ENCODE data around the gene RTN4RL2. TPM values are rescaled to one million over a fixed set of nuclear protein-coding genes. Genes with fewer than 3 reads are reported as not detected.
A peak's percentile ranks its signal among the peaks of the same experiment; 100 is the strongest.

Gene RTN4RL2
- total and polyA plus RNA-seq, 9 of the 15 experiments (the other 6 are each of a cell fraction or from before 2014, with no cell fraction given) = 0.06 to 1.9 (median 0.34) TPM; not detected in 4

DNA sequence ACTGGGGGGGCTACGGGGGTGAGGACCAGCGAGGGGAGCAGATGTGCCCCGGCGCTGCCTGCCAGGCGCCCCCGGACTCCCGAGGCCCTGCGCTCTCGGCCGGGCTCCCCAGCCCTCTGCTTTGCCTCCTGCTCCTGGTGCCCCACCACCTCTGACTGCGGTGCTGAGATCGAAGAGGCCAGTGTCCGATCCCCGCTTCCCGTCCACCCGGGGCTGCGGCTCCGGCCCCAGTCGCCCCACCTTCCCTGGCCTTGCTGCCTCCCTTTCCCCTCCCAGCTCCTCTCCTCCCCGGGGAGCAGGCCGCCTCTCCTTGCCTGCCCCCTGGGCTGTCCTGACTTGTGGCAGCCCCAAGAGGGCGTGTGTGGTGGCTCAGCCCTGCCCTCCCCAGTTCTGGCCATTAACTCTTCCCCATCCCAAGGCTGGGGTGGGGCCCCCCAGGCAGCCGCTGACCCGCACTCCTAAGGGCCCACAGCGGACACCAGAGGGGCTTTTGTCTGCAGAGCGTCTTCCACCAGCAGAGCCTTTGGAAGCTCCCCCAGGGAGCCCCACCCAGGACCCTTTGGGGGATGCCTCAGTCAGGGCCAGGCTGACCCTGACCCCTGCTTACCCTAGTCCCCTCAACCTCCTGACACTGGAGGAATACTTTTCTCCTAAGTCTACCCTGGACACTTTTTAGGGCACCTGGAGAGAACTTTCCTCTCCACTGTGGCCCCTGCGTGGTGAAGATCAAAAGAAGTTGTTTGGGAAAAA is 16.6 kb downstream of the RTN4RL2 start:
- WGBS (ENCODE audit: insufficient coverage, low coverage, missing lambda C conversion rate) = 68% methylated on average over 6 of the region's 27 CpGs
- intact Hi-C loops (cut with micrococcal nuclease) (no loop called here), in situ Hi-C loops (cut with MboI) (no loop called here)
- no TSS peak for BruUV-seq (replicated peaks)
- POLR2A ChIA-PET = interaction anchor here (1.2 kb wide), 1 partner anchor 39 kb away, joined by 3 read pairs; the partner anchor contains the start of gene SLC43A1
- Histone ChIP-seq H3K36me3 (ENCODE audit: control insufficient read depth, insufficient read depth, low read length) (peaks cover 3% of the 10 kb centered on the region; the same call in 1 of the 3 replicates), H3K27me3 (ENCODE audit: control insufficient read depth in 2 of 2, insufficient read depth in 2 of 2, low read length in 2 of 2) (no peaks in the 10 kb centered on the region), H3K9me3 (replicated peaks; ENCODE audit: control insufficient read depth, insufficient read depth, low read depth, low read length) (no peaks in the 10 kb centered on the region), H3K9ac (ENCODE audit: insufficient read depth in 1 of 2, low read depth in 2 of 2, low read length in 2 of 2) (no peak overlapping the region), H3K9me1 (ENCODE audit: control insufficient read depth, insufficient read depth, low read length) (no peaks in the 10 kb centered on the region), H4K20me1 (replicated peaks; ENCODE audit: control insufficient read depth, insufficient read depth, low read length) (peaks cover 8% of the 10 kb centered on the region; the same call in 1 of the 2 replicates), H3K27ac (ENCODE audit: extremely low read depth, low read depth, low read length) (no peak overlapping the region), H2AFZ (ENCODE audit: low read depth, low read length) (no peak overlapping the region), H3K4me1 (replicated peaks in 1 of 2; ENCODE audit: control insufficient read depth in 2 of 2, insufficient read depth in 2 of 2, low read length in 2 of 2) (peaks cover 29 to 33% of the 10 kb centered on the region in 2 experiments), H3K4me2 (ENCODE audit: insufficient read depth, low read length) (no peak overlapping the region), H3K4me3 (no peak overlapping the region), H3K79me2 (ENCODE audit: control insufficient read depth, insufficient read depth, low read length) (no peaks in the 10 kb centered on the region)
- DNase-seq (ENCODE audit: extremely low read depth in 1 of 4, low spot score in 3 of 4) (peak in 1 of 4 experiments; percentile 32), ATAC-seq (peak; percentile 40; the same call in 2 of the 3 replicates), FAIRE-seq (no peak)
- CTCF ChIA-PET (ENCODE audit: low intra/inter-chr PET ratio) = no interaction called here
- TF ChIP-seq U2AF1 (optimal IDR thresholded peaks at IDR 0.05; ENCODE audit: low read depth, low read length) (no peak), POLR2G (IDR thresholded peaks at IDR 0.05; ENCODE audit: low read depth, low read length) (peak; percentile 3), RBM22 (IDR thresholded peaks at IDR 0.05; ENCODE audit: low read depth, low read length, poor library complexity, severe bottlenecking) (peak; percentile 71)
- TF ChIP-seq, protein P1, sequence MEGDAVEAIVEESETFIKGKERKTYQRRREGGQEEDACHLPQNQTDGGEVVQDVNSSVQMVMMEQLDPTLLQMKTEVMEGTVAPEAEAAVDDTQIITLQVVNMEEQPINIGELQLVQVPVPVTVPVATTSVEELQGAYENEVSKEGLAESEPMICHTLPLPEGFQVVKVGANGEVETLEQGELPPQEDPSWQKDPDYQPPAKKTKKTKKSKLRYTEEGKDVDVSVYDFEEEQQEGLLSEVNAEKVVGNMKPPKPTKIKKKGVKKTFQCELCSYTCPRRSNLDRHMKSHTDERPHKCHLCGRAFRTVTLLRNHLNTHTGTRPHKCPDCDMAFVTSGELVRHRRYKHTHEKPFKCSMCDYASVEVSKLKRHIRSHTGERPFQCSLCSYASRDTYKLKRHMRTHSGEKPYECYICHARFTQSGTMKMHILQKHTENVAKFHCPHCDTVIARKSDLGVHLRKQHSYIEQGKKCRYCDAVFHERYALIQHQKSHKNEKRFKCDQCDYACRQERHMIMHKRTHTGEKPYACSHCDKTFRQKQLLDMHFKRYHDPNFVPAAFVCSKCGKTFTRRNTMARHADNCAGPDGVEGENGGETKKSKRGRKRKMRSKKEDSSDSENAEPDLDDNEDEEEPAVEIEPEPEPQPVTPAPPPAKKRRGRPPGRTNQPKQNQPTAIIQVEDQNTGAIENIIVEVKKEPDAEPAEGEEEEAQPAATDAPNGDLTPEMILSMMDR (IDR thresholded peaks at IDR 0.05 in 2 of 3, conservative IDR thresholded peaks at IDR 0.05 in 1 of 3; ENCODE audit: insufficient read depth in 2 of 3, low read depth in 1 of 3, low read length in 3 of 3) = peak in 1 of 3 experiments; percentile 25; a peak in 1 of 6 replicates
